ENCODE data around the gene SLC15A3.
"Not testable (repeated sequence)": the region's sequence is repeated elsewhere in the genome, so short reads cannot be mapped to it uniquely, and the experiment has no call there.

SLC15A3 gene

DNA sequence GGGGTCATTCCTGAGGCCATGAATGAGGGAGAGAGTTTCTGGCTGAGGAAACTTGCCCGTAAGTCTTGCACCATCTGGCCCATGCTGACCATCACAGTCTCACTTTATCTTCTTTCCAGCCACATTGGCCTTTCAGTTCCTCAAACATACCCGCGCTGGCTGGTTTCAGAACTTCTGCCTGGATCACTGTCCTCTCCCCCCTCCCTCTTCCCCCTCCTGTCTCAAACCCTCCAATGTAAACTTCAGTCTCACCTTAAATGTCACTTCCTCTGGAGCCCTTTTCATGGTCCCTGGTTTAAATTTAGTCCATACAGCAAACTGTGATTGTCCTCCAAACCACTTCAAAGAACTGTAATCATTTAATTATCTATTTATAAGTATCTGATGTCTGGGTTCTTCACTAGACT lies 41.7 kb downstream of the SLC15A3 start:
- no peak for ATAC-seq (ENCODE audit: insufficient read depth, low read depth)
- peaks cover 31% of the 10 kb centered on the region for H3K4me1 ChIP-seq (ENCODE audit: insufficient read depth, low read length)
- no peak overlapping the region for H3K4me2 ChIP-seq (ENCODE audit: insufficient read depth, low read length)

GRCh38 chr11:60909680-60910280 lies 42.2 kb downstream of the SLC15A3 start:
- not testable (repeated sequence) for H3K9me3 ChIP-seq (ENCODE audit: insufficient read depth, low read length, severe bottlenecking); H2AFZ ChIP-seq (ENCODE audit: low read depth, low read length); DNase-seq; H3K27me3 ChIP-seq (ENCODE audit: insufficient read depth, low read length, poor library complexity); H3K9ac ChIP-seq (ENCODE audit: low read depth, low read length); H3K36me3 ChIP-seq (ENCODE audit: insufficient read depth, low read length); ATAC-seq (ENCODE audit: insufficient read depth, low read depth); H3K4me2 ChIP-seq (ENCODE audit: insufficient read depth, low read length); H3K27ac ChIP-seq (ENCODE audit: low read length); H3K4me3 ChIP-seq (ENCODE audit: low read depth in 1 of 2, low read length in 2 of 2)
- Histone ChIP-seq H3K79me2 (ENCODE audit: insufficient read depth, low read length) (peaks cover 26% of the 10 kb centered on the region), H4K20me1 (ENCODE audit: insufficient read depth, low read length) (peaks cover 15% of the 10 kb centered on the region; the same call in 1 of the 2 replicates), H3K4me1 (ENCODE audit: insufficient read depth, low read length) (peaks cover 31% of the 10 kb centered on the region)

More for the DNA sequence above, 41.7 kb downstream of the SLC15A3 start:
- Histone ChIP-seq H3K9me3 (ENCODE audit: insufficient read depth, low read length, severe bottlenecking) (no peaks in the 10 kb centered on the region), H3K79me2 (ENCODE audit: insufficient read depth, low read length) (peaks cover 26% of the 10 kb centered on the region), H3K27me3 (ENCODE audit: insufficient read depth, low read length, poor library complexity) (no peaks in the 10 kb centered on the region), H3K9ac (ENCODE audit: low read depth, low read length) (no peak overlapping the region), H3K36me3 (ENCODE audit: insufficient read depth, low read length) (no peaks in the 10 kb centered on the region; the same call in 1 of the 2 replicates), H4K20me1 (ENCODE audit: insufficient read depth, low read length) (peaks cover 15% of the 10 kb centered on the region; the same call in 1 of the 2 replicates), H2AFZ (ENCODE audit: low read depth, low read length) (no peak overlapping the region), H3K4me3 (ENCODE audit: low read depth in 1 of 2, low read length in 2 of 2) (no peak overlapping the region), H3K27ac (ENCODE audit: low read length) (no peak overlapping the region)
- no peak for DNase-seq
- TF ChIP-seq, protein P1, sequence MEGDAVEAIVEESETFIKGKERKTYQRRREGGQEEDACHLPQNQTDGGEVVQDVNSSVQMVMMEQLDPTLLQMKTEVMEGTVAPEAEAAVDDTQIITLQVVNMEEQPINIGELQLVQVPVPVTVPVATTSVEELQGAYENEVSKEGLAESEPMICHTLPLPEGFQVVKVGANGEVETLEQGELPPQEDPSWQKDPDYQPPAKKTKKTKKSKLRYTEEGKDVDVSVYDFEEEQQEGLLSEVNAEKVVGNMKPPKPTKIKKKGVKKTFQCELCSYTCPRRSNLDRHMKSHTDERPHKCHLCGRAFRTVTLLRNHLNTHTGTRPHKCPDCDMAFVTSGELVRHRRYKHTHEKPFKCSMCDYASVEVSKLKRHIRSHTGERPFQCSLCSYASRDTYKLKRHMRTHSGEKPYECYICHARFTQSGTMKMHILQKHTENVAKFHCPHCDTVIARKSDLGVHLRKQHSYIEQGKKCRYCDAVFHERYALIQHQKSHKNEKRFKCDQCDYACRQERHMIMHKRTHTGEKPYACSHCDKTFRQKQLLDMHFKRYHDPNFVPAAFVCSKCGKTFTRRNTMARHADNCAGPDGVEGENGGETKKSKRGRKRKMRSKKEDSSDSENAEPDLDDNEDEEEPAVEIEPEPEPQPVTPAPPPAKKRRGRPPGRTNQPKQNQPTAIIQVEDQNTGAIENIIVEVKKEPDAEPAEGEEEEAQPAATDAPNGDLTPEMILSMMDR (IDR thresholded peaks at IDR 0.05; ENCODE audit: borderline replicate concordance, extremely low read depth, low read length, poor library complexity, severe bottlenecking) = no peak
- no peak for TF ChIP-seq EZH2 (IDR thresholded peaks at IDR 0.05; ENCODE audit: borderline replicate concordance, low read depth, low read length, severe bottlenecking)

- Histone ChIP-seq H3K27ac (ENCODE audit: low read length) (no peak overlapping the region), H3K27me3 (ENCODE audit: insufficient read depth, low read length, poor library complexity) (no peaks in the 10 kb centered on the region), H3K79me2 (ENCODE audit: insufficient read depth, low read length) (peaks cover 26% of the 10 kb centered on the region), H3K36me3 (ENCODE audit: insufficient read depth, low read length) (peaks cover 13% of the 10 kb centered on the region), H4K20me1 (ENCODE audit: insufficient read depth, low read length) (peaks cover 22% of the 10 kb centered on the region; the same call in 1 of the 2 replicates), H3K9ac (ENCODE audit: low read depth, low read length) (no peak overlapping the region), H3K4me1 (ENCODE audit: insufficient read depth, low read length) (peaks cover 38% of the 10 kb centered on the region), H3K9me3 (ENCODE audit: insufficient read depth, low read length, severe bottlenecking) (no peaks in the 10 kb centered on the region), H2AFZ (ENCODE audit: low read depth, low read length) (no peak overlapping the region), H3K4me3 (ENCODE audit: low read depth in 1 of 2, low read length in 2 of 2) (no peak overlapping the region), H3K4me2 (ENCODE audit: insufficient read depth, low read length) (no peak overlapping the region)
- ATAC-seq (ENCODE audit: insufficient read depth, low read depth) (no peak), DNase-seq (no peak)
- TF ChIP-seq EZH2 (IDR thresholded peaks at IDR 0.05; ENCODE audit: borderline replicate concordance, low read depth, low read length, severe bottlenecking) = no peak
- TF ChIP-seq, protein P1 (IDR thresholded peaks at IDR 0.05; ENCODE audit: borderline replicate concordance, extremely low read depth, low read length, poor library complexity, severe bottlenecking) = no peak
Measured at GRCh38 chr11:60908803-60909202, 43.2 kb downstream of the SLC15A3 start.

GRCh38 chr11:60906132-60906972 lies 45.6 kb downstream of the SLC15A3 start, which contains the start of gene PRPF19:
PRPF19 (minus strand) TSS chr11:60906585; CDS start chr11:60906382, 203 bp downstream.
- ATAC-seq (ENCODE audit: insufficient read depth, low read depth) (peak; percentile 91), DNase-seq (peak; percentile 99)
- peak within 1 kb of the TSS; percentile 74 for H3K4me2 ChIP-seq (ENCODE audit: insufficient read depth, low read length)
- peaks cover 39% of the 10 kb centered on the region for H3K4me1 ChIP-seq (ENCODE audit: insufficient read depth, low read length)
- peaks cover 37% of the 10 kb centered on the region for H3K36me3 ChIP-seq (ENCODE audit: insufficient read depth, low read length)
- peak within 1 kb of the TSS; percentile 86 for H3K27ac ChIP-seq (ENCODE audit: low read length)
- peaks cover 45% of the 10 kb centered on the region for H4K20me1 ChIP-seq (ENCODE audit: insufficient read depth, low read length)
- peak within 1 kb of the TSS; percentile 74 for H2AFZ ChIP-seq (ENCODE audit: low read depth, low read length)
- no peaks in the 10 kb centered on the region for H3K27me3 ChIP-seq (ENCODE audit: insufficient read depth, low read length, poor library complexity)
- H3K79me2 ChIP-seq (ENCODE audit: insufficient read depth, low read length) = peaks cover 44% of the 10 kb centered on the region
- H3K9ac ChIP-seq (ENCODE audit: low read depth, low read length) = peak within 1 kb of the TSS; percentile 99
- peak within 1 kb of the TSS; percentile 95 to 98 for H3K4me3 ChIP-seq (ENCODE audit: low read depth in 1 of 2, low read length in 2 of 2)
- TF ChIP-seq, protein P1 (IDR thresholded peaks at IDR 0.05; ENCODE audit: borderline replicate concordance, extremely low read depth, low read length, poor library complexity, severe bottlenecking) = no peak
- no peak for TF ChIP-seq EZH2 (IDR thresholded peaks at IDR 0.05; ENCODE audit: borderline replicate concordance, low read depth, low read length, severe bottlenecking)
- no peaks in the 10 kb centered on the region for H3K9me3 ChIP-seq (ENCODE audit: insufficient read depth, low read length, severe bottlenecking)

All from DND-41 (cell line).